PC-9 (cell line): Measurements from ENCODE around the gene SPTAN1. TPM values are rescaled to one million over a fixed set of nuclear protein-coding genes. Genes with fewer than 3 reads are reported as not detected.

Source experiments
- BruUV-seq: library from RNA; stranded (reverse); fragments of 400-500 nt; replicated peaks from 2 replicates; lab custom pipeline; 2021; lab: Mats Ljungman, UMichigan
- CTCF ChIA-PET: fragments of 300-600 bp; sonication (Branson Sonifier 250); formaldehyde crosslinking; loops from one replicate; lab custom pipeline; 2022; ENCODE audit warnings: antibody characterized with exemption; lab: Charles Lee
- POLR2A ChIA-PET: fragments of 300-600 bp; sonication (Branson Sonifier 250); formaldehyde crosslinking; loops from one replicate; lab custom pipeline; 2022; ENCODE audit warnings: antibody characterized with exemption; ENCODE audit not compliant: unreplicated experiment; lab: Charles Lee
- DNase-seq, 2 experiments: peaks; one replicate each; pipeline versions ENCODE4 v3.0.0 to v3.0.0-alpha.2; 2015 to 2022; ENCODE audit warnings: mixed read lengths in 1 of 2
- H2AFZ ChIP-seq: fragments of 200-600 bp; sonication (generic); 2 replicates; pipeline ENCODE4 v1.8.1; 2017; ENCODE audit warnings: antibody characterized with exemption
- H3F3A ChIP-seq: fragments of 200-600 bp; sonication (generic); 2 replicates; pipeline ENCODE4 v1.8.1; 2017; ENCODE audit warnings: antibody characterized with exemption, mild to moderate bottlenecking, low read depth; ENCODE audit not compliant: insufficient read depth
- H3K27ac ChIP-seq: fragments of 200-600 bp; sonication (generic); 2 replicates; pipeline ENCODE4 v1.6.1; 2016; ENCODE audit warnings: mixed run types
- H3K27me3 ChIP-seq: fragments of 200-600 bp; sonication (generic); 2 replicates; pipeline ENCODE4 v1.6.1; 2016; ENCODE audit warnings: low read depth, mixed run types; ENCODE audit not compliant: insufficient read depth
- H3K36me3 ChIP-seq: fragments of 200-600 bp; sonication (generic); 2 replicates; pipeline ENCODE4 v1.6.1; 2016; ENCODE audit warnings: low read depth, mixed run types
- H3K4me1 ChIP-seq: fragments of 200-600 bp; sonication (generic); replicated peaks from 2 replicates; pipeline ENCODE4 v1.6.1; 2016; ENCODE audit warnings: mixed run types; ENCODE audit not compliant: insufficient read depth
- H3K4me2 ChIP-seq: fragments of 200-600 bp; sonication (generic); 2 replicates; pipeline ENCODE4 v1.6.1; 2017; ENCODE audit warnings: mixed run types
- H3K4me3 ChIP-seq: fragments of 200-600 bp; sonication (generic); 2 replicates; pipeline ENCODE4 v1.6.1; 2016; ENCODE audit warnings: mixed run types
- H3K79me2 ChIP-seq: fragments of 200-600 bp; sonication (generic); 2 replicates; pipeline ENCODE4 v1.6.1; 2017; ENCODE audit warnings: low read depth, mixed run types
- H3K9me2 ChIP-seq: fragments of 200-600 bp; sonication (generic); 2 replicates; pipeline ENCODE4 v1.8.1; 2017; ENCODE audit warnings: mild to moderate bottlenecking; ENCODE audit not compliant: insufficient read depth
- H3K9me3 ChIP-seq: fragments of 200-600 bp; sonication (generic); 2 replicates; pipeline ENCODE4 v1.8.1; 2016; ENCODE audit warnings: low read depth; ENCODE audit not compliant: insufficient read depth
- H4K20me1 ChIP-seq: fragments of 200-600 bp; sonication (generic); 2 replicates; pipeline ENCODE4 v1.8.1; 2017; ENCODE audit not compliant: insufficient read depth
- EZH2 ChIP-seq: fragments of 200-600 bp; sonication (generic); IDR thresholded peaks from 2 replicates; pipeline ENCODE4 v1.8.0; 2017; ENCODE audit warnings: antibody characterized with exemption, low read depth
- intact Hi-C: fragments of 100-400 bp; cut with micrococcal nuclease; formaldehyde crosslinking; loops from one replicate; pipeline ENCODE4 v1.10.0; 2022; ENCODE audit not compliant: unreplicated experiment
- total RNA-seq: library from RNA; stranded (reverse); gene quantifications from 2 replicates; pipeline ENCODE4 v1.2.3, GENCODE V29; 2021
- TF ChIP-seq, protein P1 (sequence below): fragments of 200-600 bp; sonication (generic); conservative IDR thresholded peaks from 2 replicates; pipeline ENCODE4 v1.6.1; 2017; ENCODE audit warnings: mixed run types, antibody characterized with exemption, mild to moderate bottlenecking, moderate library complexity

The SPTAN1 gene
- total RNA-seq, 1 experiment from 2014 or later = 214 TPM

- intact Hi-C loops = no loop called here
- H3K79me2 ChIP-seq = no peaks in the 10 kb centered on the region
- H3K27ac ChIP-seq = no peak overlapping the region
- no TSS peak for BruUV-seq
- H4K20me1 ChIP-seq = no peaks in the 10 kb centered on the region; the same call in 1 of the 2 replicates
- no peak overlapping the region for H2AFZ ChIP-seq
- peaks cover 6% of the 10 kb centered on the region for H3K36me3 ChIP-seq
- no peaks in the 10 kb centered on the region for H3K4me1 ChIP-seq
- no peaks in the 10 kb centered on the region for H3K9me2 ChIP-seq
- no peaks in the 10 kb centered on the region for H3K27me3 ChIP-seq
- no peak overlapping the region for H3K4me2 ChIP-seq
- no peak overlapping the region for H3K4me3 ChIP-seq
- POLR2A ChIA-PET = no interaction called here
- TF ChIP-seq, protein P1, sequence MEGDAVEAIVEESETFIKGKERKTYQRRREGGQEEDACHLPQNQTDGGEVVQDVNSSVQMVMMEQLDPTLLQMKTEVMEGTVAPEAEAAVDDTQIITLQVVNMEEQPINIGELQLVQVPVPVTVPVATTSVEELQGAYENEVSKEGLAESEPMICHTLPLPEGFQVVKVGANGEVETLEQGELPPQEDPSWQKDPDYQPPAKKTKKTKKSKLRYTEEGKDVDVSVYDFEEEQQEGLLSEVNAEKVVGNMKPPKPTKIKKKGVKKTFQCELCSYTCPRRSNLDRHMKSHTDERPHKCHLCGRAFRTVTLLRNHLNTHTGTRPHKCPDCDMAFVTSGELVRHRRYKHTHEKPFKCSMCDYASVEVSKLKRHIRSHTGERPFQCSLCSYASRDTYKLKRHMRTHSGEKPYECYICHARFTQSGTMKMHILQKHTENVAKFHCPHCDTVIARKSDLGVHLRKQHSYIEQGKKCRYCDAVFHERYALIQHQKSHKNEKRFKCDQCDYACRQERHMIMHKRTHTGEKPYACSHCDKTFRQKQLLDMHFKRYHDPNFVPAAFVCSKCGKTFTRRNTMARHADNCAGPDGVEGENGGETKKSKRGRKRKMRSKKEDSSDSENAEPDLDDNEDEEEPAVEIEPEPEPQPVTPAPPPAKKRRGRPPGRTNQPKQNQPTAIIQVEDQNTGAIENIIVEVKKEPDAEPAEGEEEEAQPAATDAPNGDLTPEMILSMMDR = no peak
- TF ChIP-seq EZH2 = no peak
- CTCF ChIA-PET = no interaction called here
- peaks cover 24% of the 10 kb centered on the region; the same call in 1 of the 2 replicates for H3F3A ChIP-seq
- H3K9me3 ChIP-seq = no peaks in the 10 kb centered on the region
- DNase-seq = peak in 1 of 2 experiments; percentile 53
These were observed 76.2 kb downstream of the SPTAN1 start for GRCh38 chr9:128628471-128629048.

- Histone ChIP-seq H3K27me3 (no peaks in the 10 kb centered on the region), H3K4me1 (peaks cover under 1% of the 10 kb centered on the region; the same call in 1 of the 2 replicates), H3K4me3 (no peak overlapping the region), H4K20me1 (no peaks in the 10 kb centered on the region; the same call in 1 of the 2 replicates), H3K4me2 (no peak overlapping the region), H3K27ac (no peak overlapping the region), H3K9me3 (no peaks in the 10 kb centered on the region), H2AFZ (no peak overlapping the region), H3K79me2 (no peaks in the 10 kb centered on the region), H3K36me3 (peaks cover 6% of the 10 kb centered on the region), H3F3A (peaks cover 30% of the 10 kb centered on the region; the same call in 1 of the 2 replicates), H3K9me2 (no peaks in the 10 kb centered on the region)
- no peak for TF ChIP-seq EZH2
- TF ChIP-seq, protein P1 = no peak
- intact Hi-C loops = no loop called here
- no peak for DNase-seq
- ChIA-PET POLR2A (no interaction called here), CTCF (no interaction called here)
- no TSS peak for BruUV-seq
These were observed 76.7 kb downstream of the SPTAN1 start for GRCh38 chr9:128629136-128629535.

- CTCF ChIA-PET = no interaction called here
- Histone ChIP-seq H3K9me2 (no peaks in the 10 kb centered on the region), H3K36me3 (peaks cover 6% of the 10 kb centered on the region), H3K4me1 (peaks cover 9% of the 10 kb centered on the region), H3F3A (peaks cover 31% of the 10 kb centered on the region; the same call in 1 of the 2 replicates), H2AFZ (no peak overlapping the region), H3K9me3 (no peaks in the 10 kb centered on the region), H3K27me3 (no peaks in the 10 kb centered on the region), H4K20me1 (no peaks in the 10 kb centered on the region; the same call in 1 of the 2 replicates), H3K27ac (no peak overlapping the region), H3K4me3 (no peak overlapping the region), H3K4me2 (no peak overlapping the region), H3K79me2 (no peaks in the 10 kb centered on the region)
- TF ChIP-seq, protein P1 = no peak
- TF ChIP-seq EZH2 = no peak
- intact Hi-C loops = no loop called here
- POLR2A ChIA-PET = interaction anchor here (0.6 kb wide), 1 partner anchor 210 kb away, joined by 3 read pairs; the partner anchor contains the start of gene CERCAM
- BruUV-seq = no TSS peak
- no peak for DNase-seq
These were observed 77.6 kb downstream of the SPTAN1 start for GRCh38 chr9:128629852-128630545.
